Measurements from ENCODE around the gene GPC5. TPM values are rescaled to one million over a fixed set of nuclear protein-coding genes. Genes with fewer than 3 reads are reported as not detected.

Gene GPC5
- total and polyA plus RNA-seq, 2 of the 8 experiments (the other 6 are each of a cell fraction or from before 2014, with no cell fraction given): 0.20 to 0.39 TPM

DNA sequence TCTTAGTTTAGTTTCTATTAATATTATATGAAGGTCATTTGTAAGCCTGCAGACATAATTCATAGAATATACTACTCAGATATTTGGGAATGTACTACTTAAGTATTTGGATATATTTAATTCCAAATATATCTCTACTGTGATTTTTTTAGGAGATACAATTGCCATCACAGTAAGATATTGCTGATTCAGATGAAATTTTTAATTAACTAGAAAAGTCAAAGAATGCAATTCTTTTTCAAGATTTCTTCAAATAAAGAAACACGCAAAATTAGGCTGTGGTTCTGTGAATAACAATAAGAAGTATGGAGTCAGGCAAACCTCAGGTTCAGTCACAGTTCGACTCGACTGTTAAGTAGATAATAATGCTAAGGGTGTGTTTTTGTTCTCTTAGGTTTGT is 1277.8 kb downstream of the GPC5 start (continued):
- TF ChIP-seq, protein P1, sequence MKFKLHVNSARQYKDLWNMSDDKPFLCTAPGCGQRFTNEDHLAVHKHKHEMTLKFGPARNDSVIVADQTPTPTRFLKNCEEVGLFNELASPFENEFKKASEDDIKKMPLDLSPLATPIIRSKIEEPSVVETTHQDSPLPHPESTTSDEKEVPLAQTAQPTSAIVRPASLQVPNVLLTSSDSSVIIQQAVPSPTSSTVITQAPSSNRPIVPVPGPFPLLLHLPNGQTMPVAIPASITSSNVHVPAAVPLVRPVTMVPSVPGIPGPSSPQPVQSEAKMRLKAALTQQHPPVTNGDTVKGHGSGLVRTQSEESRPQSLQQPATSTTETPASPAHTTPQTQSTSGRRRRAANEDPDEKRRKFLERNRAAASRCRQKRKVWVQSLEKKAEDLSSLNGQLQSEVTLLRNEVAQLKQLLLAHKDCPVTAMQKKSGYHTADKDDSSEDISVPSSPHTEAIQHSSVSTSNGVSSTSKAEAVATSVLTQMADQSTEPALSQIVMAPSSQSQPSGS (IDR thresholded peaks at IDR 0.05; ENCODE audit: low read length): no peak
- no peak for TF ChIP-seq ASH2L (IDR thresholded peaks at IDR 0.05; ENCODE audit: low read length)

Measured in H1 (cell line).